HPDE6-E6E7 (cell line): ENCODE measurements around the gene PNMA8B.

Source experiments
- DNase-seq: peaks from one replicate; pipeline ENCODE4 v3.0.0; 2011; ENCODE audit warnings: missing footprints; ENCODE audit errors: extremely low spot score

The PNMA8B gene

DNA sequence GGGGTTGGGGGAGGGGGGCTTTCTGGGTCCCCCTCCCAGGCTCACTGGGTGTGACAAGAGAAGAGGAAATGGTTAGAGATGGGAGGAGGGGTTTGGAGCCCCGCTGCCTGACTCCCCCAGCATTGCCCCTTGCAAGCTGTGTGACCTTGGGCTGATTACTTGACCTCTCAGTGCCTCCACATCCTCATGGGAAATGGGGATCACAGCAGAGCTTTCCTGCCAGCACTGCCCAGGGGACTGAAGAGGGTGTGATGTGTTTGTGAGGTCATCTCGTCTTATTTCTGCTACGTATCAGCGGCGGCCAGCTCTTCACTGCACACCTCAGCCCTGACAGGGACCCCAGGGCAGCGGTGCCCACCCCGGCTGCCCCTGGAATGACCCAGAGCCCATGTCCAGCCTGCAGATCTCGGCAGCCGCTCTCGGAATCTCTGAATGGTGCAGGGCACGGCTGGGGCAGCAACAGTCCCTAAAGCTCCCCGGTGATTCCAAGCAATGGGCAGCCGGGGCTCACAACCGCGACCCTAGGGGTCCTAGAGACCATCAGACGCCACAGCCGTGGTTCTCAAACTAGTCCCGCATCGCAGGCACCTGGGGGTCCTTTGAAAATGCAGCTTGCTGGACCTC, 8.4 kb downstream of the PNMA8B start:
- no peak for DNase-seq

DNA sequence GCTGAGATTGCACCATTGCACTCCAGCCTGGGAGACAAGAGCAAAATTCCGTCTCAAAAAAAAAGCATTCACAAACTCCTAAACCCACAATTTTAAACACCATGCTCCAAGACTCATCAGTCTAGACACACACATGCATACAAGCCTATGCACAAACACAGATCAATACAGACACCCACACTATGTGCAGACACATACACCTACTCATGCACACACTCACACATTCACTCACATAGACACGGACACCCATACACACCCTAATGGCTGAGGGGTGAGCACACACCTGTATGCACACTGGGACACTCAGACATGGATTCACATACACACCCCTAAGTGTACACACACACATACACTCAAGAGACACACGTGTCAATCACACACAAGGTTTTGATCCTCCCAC, 9.3 kb downstream of the PNMA8B start:
- DNase-seq = no peak

DNA sequence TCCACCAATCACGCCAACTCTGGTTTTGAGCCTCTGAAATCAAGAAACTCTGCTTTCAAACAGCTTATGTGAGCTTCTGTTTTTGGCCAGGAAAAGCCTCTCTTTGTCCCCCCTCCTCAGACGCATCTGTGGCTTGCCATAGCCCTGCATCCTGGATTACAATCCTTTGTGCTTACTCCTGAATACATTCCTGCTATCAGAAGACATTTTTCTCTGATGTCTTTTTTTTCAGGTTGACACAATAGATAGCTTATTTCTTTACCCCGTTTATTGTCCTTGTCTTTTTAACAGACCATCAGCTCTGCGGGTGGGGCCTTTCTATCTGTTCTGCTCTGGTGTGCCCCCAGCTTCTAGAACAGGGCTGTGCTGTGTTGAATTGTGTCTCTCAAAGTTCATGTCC, 11.0 kb downstream of the PNMA8B start:
- no peak for DNase-seq

DNA sequence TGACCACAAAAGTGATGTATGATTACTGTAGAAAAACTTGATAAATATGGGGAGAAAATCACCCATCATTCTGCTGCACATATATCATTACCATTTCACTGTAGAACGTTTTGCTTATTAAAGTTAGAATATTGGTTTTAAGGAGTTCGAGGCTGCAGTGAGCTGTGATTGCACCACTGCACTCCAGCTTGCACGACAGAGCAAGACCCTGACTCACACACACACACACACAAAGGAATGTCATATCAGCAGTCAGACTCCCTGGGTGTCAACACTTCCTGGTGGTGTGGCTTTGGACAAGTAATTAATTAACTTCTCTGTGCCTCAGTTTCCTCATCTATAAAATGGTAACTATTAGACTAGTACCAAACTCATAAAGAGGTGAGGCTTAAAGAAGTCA, 13.0 kb downstream of the PNMA8B start:
- no peak for DNase-seq

DNA sequence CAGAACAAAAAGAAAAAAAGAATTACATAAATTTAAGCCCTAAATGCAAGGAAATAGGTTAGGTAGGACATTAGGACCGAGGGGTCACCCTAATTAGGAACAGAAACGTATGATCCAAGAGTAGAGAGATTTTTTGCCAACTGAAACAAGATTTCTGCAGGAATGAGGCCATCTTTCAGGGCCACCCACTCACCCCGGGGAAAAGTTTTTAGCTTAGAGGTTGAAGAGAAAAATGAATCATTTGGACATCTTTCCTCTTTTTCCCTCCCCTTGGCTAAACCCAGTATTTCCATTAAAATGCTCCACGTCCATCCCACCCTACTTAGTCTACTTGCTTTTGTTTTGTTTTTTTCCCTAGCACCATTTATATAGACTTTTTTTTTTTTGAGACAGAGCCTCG, 13.7 kb downstream of the PNMA8B start:
- DNase-seq = no peak

DNA sequence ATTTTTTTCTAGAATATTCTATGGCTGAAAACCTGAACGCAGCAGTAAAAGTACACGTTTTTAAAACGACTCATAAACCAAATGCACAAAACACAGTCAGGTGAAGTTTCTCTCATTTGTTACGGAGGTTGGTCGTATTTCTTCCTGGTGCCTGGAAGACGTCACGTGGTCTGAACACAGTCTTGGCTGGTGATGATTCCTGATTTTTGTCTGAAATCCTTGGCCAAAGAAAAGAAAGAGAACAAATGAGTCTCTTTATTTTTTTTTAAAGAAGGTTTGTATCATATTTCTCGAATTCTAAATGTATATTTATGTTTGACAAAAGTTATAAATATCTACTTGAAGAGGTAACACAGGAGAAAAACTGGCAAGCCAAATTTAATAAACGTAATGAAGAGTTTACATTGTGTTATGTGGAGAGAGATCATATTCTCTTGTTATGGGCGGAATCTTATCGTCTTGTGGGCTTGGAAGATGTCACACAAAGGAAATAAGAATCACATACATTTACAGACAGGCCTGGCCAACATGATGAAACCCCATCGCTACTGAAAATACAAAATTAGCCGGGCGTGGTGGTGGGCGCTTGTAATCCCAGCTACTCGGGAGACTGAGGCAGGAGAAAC, 14.3 kb downstream of the PNMA8B start:
- no peak for DNase-seq

DNA sequence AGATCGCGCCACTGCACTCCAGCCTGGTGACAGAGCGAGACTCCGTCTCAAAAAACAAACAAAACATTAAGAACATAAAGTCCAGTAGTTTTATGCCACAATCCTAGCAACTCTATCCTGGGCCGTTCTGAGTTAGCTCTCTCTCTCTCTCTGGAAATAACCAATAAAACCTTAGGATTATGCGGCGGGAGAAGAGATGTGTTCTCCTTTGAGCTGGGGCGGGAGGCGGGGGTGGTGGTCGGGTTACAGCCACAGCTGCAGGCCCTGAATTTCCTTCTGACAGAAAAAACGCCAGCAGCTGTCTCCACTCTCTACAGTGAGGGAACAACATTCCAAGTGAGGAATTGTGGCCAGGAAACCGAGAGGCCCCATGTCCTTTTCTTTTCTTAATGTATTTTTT, 15.3 kb downstream of the PNMA8B start:
- no peak for DNase-seq

DNA sequence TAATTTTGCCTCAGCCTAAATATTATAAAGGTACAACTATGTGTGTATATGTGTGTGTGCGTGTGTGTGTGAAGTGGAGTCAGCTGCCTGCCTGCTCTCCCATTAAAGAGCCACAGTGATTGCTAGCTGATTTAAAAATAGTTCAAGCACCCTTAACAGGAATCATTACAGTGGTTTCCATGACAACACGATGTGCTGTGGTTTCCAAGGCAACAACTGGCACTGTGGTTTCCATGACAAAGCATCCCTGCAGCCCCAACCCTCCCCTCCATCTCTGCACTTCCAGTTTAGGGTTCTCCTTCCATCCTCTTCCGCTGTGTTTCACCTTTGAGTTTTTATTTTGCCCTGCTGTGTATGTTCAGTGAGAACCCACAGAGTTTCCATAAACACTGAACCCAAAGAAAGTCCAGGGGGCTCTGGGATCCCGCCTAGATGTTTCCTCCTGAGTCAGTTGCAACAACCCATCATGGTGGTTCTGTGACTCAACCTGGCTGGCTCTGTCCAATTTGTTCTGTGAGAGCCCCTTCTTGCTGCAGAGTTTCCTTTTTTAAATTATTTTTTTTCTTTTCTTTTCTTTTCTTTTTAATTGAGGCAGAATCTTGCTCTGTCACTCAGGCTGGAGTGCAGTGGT, 17.2 kb downstream of the PNMA8B start:
- no peak for DNase-seq

DNA sequence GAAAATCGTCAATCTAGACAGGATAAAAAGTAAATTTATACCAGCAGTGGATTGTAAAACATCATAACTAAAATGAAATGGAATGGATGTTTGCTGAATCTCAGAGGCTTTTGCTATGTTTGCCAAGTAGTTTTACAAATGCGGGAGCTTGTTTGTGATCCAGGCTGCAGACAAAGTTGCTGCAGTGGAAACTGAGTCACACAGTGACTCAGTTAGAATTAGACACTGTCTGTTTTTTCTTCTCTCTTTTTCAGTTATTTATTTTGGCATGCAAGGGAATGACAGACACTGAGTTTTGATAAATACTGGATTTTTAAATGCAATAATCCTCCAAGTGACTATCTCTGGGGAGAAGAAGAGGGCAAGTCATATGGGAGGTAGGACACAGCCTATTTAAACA, 19.7 kb downstream of the PNMA8B start:
- DNase-seq = no peak

DNA sequence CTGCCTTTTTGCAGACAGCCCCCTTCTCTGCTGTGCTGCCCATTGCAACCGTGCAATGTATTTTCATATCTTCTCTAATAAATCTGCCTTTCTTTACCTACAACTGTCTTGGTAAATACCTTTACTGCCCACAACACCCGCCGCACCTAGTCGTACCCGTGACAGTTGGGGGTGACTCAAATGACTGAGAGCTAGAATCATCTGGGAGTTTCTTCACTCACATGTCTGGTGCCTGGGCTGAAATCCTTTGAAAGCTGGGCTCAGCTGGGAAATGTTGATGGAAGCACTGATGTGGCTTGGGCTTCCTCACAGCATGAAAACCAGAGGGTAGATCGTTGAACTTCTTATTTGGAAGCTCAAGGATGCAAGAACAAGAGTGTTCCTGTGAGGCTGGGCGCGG, 21.5 kb downstream of the PNMA8B start:
- no peak for DNase-seq

DNA sequence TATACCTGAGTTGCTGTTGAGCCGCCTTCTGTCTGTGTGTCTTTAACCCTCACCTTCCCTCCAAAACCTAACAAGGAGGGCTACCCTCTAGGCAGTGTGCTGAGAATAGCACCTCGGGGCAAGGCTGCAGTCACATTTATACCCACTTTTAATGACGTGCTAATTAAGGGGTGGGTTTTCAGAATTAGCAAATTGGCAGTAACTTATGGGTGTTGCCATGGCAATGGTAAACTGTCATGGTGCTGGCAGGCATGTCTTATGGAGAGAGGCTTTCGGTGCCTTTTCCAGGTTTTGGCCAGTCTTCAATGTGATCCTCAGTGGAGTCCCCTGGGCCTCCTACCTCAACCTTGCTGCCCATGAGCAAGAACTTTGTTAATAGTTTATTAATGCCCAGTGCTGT, 23.1 kb downstream of the PNMA8B start:
- DNase-seq = no peak

DNA sequence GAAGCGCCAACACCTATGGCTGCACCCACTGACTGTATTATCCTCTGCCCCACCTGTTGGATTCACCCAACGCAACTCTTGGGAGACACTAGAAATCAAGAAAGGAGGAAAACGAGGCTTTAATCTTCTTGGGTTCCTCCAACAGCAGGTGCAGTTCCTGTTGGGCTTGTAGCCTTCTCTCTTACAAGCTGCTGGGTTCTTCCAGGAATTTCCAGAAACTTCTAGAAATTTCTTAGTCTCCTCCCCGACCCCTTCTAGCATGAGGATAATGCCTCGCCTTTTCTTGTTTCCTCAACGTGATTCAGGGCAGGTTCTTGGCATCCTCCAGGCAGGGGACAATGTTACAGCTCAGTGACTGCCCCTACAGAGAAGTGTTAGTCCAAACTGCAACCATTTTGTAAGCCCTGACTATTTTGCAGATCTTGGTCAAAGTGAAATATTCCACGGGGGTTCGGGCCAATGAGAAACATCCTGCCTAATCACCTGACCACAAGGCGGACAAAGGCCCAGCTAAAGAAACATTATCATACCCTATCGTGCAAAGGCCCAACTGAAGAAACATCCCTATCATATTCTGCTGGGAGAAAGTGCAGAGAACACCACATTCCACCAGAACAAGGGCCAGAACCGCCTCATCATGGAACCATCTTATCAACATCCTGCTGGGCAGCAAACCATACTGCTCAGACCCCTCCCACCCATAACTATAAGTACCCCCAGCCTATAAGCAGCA, 23.7 kb downstream of the PNMA8B start:
- no peak for DNase-seq

DNA sequence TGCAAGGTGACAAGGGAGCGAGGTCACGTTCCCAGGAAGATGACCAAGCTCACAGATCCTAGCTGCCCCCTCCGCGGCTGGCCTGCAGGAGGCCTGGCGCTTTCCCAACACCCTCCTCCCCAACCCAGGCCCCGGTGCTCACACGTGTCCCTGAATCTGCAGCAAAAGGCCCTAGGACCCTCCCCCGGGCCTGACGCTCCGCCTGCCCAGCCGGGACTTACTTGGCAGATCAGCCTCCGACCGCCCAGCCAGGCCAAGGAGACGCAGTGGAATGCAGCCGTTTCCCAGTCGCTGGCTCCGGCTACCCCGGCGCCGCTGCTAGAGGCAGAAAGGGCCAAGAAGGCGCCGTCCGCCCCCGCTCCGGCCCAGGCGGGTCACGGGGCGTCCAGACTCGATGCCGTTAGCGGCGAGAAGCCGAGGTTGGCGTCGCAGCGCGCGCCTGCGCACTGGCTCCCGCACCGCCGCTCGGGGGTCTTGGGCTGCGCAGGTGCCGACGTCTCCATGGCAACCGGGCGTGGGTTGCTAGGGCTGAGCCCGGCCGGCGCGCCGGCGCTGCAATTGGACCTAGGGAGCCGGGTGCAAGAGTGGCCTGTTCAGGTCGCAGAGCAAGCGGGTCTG, 24.4 kb downstream of the PNMA8B start, which contains the start of gene PNMA8A:
TSS of gene PNMA8A (minus strand) at position 448 of the 618 bp plus-strand sequence. CDS start 528 bp downstream, outside the sequence.
- DNase-seq = no peak

DNA sequence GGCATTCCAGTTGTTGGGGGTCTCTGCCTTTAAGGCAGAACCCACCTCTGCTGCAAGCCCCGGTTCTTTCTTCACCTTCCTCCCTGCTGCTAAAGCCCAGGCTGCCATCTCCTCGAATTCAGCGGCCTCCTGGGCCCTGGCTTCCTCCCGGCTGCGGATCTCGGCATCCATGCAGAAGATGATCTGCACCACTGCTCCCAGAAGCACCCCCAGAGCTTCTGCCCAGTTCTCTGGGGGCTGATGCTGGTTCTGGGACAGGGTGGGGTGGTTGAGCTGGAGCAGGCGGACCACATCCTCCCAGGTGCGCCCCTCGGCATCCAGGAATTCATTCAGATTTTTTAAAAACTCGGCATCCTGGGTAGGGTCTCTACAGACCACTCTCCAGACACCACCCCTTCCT, 25.3 kb downstream of the PNMA8B start:
- no peak for DNase-seq

DNA sequence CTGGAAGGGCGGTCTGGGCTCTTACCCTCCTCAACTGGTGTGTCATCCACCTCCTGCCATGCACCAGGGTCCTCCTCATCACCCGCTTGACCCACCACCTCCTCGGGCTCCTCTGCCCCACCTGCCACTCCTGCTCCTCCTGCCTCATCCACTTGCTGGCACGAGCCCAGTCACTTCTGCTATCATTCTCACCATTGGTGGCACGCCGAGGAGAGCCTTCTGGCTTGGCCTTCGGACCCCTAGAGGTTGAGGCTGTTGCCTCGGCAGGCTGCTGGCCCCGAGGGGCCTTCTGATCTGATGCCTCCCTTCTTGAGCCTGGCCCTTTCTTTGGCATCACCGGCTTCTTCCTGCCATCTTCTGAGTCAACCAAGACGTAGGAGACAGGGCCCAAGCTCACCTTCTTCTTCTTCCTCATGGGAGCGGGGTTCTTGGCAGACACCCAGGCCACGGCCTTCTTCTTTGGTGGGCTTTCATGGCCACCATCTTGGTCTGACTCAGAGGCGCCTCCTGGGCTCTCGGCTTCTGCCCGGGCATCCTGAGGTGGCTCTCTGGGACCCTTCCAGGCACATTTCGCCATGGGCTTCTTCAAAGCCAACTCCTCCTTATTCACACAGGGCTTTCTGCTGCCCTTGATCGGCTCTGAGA, 26.0 kb downstream of the PNMA8B start:
- DNase-seq = no peak

DNA sequence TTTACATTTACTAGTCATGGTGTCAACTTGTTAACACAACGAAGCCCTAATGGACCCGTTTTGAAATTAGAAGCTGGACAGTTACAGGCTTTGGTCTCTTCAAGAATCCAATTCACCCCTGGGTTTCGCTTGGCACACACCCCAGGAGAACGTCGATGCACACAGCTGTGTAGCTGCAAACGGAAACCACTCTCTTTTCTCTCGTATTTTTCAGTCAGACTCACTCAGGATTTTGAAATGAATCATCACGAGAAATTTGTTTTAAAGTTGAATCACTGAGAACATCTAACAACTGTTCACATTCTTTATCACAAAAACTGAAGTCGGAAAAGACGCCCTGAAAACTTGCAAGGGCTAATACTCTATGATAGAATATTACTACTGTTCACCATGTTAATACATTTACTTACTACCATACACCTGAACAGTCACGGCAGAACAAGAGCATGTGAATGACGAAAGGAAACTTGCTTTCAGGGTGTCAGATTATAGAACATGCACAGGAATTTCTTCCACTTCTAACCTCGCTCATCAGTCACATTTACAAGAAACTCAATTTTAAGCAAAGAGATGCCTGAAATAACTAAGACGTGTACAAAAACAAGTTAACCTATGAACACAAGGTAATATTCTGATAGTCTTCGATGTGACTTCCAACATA, 29.0 kb downstream of the PNMA8B start:
- no peak for DNase-seq

DNA sequence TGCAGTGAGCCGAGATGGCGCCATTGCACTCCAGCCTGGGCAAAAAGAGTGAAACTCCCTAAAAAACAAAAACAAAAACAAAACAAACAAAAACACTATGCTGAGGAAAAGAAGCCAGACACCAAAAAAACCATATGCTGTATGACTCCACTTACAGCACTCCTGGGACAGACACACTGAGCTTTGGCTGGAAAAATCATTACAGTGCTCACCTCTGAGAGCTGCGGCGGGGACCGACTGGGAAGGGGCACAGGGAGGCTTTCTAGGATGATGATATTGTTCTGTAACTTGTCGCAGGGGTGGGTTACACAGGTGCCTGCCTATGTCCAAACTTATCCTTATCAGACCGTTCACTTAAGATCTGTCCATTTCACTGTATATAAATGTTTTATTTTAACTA, 32.2 kb downstream of the PNMA8B start:
- no peak for DNase-seq

DNA sequence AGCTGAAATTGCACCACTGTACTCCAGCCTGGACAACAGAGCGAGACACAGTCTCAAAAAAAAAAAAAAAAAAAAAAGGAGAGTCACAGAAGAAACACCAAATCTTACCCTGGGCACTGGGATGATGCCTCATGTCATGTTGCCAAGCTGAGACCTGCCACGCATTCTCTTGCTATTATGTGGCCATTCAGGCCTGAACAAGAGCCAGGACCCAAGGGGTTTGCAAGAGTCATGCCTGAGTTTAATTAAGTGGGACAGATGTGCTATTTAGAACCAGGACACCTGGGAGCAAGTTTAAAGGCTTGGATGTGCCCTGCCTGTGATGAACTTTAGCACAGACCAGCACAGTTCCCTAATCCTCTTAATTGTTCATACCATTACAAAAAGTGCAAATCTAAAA, 34.1 kb downstream of the PNMA8B start:
- peak; percentile 70 for DNase-seq

DNA sequence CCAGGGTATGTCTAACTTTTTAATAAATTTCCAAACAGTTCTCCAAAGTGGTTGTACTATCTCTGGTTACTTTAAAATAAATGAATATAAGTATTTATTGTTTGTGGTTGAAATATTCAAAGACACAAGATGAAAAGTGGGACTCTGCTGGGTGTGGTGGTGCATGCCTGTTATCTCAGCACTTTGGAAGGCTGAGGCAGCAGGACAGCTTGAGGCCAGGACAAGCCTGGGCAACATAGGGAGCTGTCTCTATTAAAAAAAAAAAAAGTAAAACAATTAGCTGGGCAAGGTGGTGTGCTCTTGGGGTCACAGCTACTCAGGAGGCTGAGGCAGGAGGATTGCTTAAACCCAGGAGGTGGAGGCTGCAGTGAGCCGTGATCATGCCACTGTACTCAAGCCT, 34.7 kb downstream of the PNMA8B start:
- no peak for DNase-seq

DNA sequence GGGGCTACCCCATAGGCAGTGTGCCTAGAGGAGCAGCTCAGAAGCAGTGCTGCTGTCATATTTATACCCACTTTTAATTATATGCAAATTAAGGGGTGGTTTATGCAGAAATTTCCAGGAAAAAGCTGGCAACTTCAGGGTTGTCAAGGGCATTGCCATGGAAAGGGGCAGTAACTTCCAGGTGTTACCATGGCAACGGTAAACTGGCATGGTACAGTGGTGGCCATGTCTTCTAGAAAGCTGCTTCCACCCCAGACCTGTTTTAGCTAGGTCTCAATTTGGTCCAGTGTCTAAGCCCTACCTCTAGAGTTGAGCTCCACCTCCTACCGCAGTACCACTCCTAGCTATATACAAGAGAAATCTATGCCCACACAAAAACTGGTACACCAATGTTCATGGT, 35.6 kb downstream of the PNMA8B start:
- DNase-seq = no peak

DNA sequence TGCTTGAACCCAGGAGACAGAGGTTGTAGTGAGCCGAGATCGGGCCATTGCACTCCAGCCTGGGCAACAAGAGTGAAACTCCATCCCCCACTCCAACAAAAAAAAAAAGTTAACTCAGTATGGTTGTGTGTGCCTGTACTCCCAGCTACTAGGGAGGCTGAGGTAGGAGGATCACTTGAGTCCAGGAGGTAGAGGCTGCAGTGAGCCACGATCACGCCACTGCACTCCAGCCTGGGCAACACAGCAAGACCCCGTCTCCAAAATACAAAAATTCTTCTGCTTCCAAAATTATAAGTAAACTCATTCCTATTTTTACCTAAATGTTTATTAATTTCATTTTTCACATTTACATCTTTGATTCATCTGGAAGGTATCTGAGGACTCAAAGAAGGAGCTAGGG, 38.7 kb downstream of the PNMA8B start:
- DNase-seq = no peak
